Cardiac muscle cell (in vitro differentiated cells and primary cell): ENCODE results near the gene WDR82. TPM values are rescaled to one million over a fixed set of nuclear protein-coding genes. Genes with fewer than 3 reads are reported as not detected.

Source experiments
- DNase-seq, 2 donors: peaks; one replicate each; pipeline versions ENCODE4 v3.0.0 to v3.0.0-alpha.2; 2010 to 2017; ENCODE audit warnings: low read depth in 1 of 2, low spot score in 1 of 2
- H3K27ac ChIP-seq: fragments of 200-600 bp; sonication (generic); 2 replicates; pipeline ENCODE4 v1.5.1; 2016
- H3K27me3 ChIP-seq: fragments of 200-600 bp; sonication (generic); 2 replicates; pipeline ENCODE4 v1.6.0; 2016; ENCODE audit warnings: control low read depth
- H3K36me3 ChIP-seq: fragments of 200-600 bp; sonication (generic); 2 replicates; pipeline ENCODE4 v1.5.1; 2016; ENCODE audit warnings: control low read depth
- H3K4me1 ChIP-seq: fragments of 200-600 bp; sonication (generic); 2 replicates; pipeline ENCODE4 v1.8.1; 2017; ENCODE audit warnings: low read depth, mild to moderate bottlenecking, mixed run types
- H3K4me3 ChIP-seq: fragments of 200-600 bp; sonication (generic); 2 replicates; pipeline ENCODE4 v1.5.1; 2016; ENCODE audit warnings: mild to moderate bottlenecking
- H3K9me3 ChIP-seq: fragments of 200-600 bp; sonication (generic); 2 replicates; pipeline ENCODE4 v1.5.1; 2017; ENCODE audit warnings: low read depth, mild to moderate bottlenecking, control low read depth
- polyA plus RNA-seq: library from polyadenylated mRNA; unstranded; fragments of >200 nt; fragmentation: Nextera tagmentation; extraction: Ambion mirVana; gene quantifications from 2 replicates; pipeline ENCODE4 v1.2.1, GENCODE V29; 2016
- total RNA-seq: library from RNA; depleted of rRNA; stranded (reverse); fragments of >200 nt; gene quantifications from 2 replicates; pipeline ENCODE4 v1.2.3, GENCODE V29; 2016
- TF ChIP-seq, protein P1 (sequence below): IDR thresholded peaks from 2 replicates; pipeline ENCODE4 v1.5.1; 2012; ENCODE audit warnings: low read depth, mild to moderate bottlenecking, low read length

The WDR82 gene
- total and polyA plus RNA-seq, 2 experiments from 2014 or later: 30.7 to 35.4 TPM

- DNase-seq: no peak
- Histone ChIP-seq H3K36me3 (no peaks in the 10 kb centered on the region), H3K27ac (no peak overlapping the region), H3K27me3 (no peaks in the 10 kb centered on the region), H3K4me3 (no peak overlapping the region), H3K9me3 (no peaks in the 10 kb centered on the region), H3K4me1 (peaks cover 5% of the 10 kb centered on the region)
- TF ChIP-seq, protein P1, sequence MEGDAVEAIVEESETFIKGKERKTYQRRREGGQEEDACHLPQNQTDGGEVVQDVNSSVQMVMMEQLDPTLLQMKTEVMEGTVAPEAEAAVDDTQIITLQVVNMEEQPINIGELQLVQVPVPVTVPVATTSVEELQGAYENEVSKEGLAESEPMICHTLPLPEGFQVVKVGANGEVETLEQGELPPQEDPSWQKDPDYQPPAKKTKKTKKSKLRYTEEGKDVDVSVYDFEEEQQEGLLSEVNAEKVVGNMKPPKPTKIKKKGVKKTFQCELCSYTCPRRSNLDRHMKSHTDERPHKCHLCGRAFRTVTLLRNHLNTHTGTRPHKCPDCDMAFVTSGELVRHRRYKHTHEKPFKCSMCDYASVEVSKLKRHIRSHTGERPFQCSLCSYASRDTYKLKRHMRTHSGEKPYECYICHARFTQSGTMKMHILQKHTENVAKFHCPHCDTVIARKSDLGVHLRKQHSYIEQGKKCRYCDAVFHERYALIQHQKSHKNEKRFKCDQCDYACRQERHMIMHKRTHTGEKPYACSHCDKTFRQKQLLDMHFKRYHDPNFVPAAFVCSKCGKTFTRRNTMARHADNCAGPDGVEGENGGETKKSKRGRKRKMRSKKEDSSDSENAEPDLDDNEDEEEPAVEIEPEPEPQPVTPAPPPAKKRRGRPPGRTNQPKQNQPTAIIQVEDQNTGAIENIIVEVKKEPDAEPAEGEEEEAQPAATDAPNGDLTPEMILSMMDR: no peak
Observed at GRCh38 chr3:52221563-52222318, 56.7 kb downstream of the WDR82 start.

GRCh38 chr3:52221141-52221562 lies 57.3 kb downstream of the WDR82 start:
- H3K4me3 ChIP-seq: no peak overlapping the region
- DNase-seq: no peak
- H3K27me3 ChIP-seq: no peaks in the 10 kb centered on the region
- H3K4me1 ChIP-seq: peaks cover 5% of the 10 kb centered on the region
- TF ChIP-seq, protein P1: no peak
- H3K9me3 ChIP-seq: no peaks in the 10 kb centered on the region
- H3K27ac ChIP-seq: no peak overlapping the region
- no peaks in the 10 kb centered on the region for H3K36me3 ChIP-seq

DNA sequence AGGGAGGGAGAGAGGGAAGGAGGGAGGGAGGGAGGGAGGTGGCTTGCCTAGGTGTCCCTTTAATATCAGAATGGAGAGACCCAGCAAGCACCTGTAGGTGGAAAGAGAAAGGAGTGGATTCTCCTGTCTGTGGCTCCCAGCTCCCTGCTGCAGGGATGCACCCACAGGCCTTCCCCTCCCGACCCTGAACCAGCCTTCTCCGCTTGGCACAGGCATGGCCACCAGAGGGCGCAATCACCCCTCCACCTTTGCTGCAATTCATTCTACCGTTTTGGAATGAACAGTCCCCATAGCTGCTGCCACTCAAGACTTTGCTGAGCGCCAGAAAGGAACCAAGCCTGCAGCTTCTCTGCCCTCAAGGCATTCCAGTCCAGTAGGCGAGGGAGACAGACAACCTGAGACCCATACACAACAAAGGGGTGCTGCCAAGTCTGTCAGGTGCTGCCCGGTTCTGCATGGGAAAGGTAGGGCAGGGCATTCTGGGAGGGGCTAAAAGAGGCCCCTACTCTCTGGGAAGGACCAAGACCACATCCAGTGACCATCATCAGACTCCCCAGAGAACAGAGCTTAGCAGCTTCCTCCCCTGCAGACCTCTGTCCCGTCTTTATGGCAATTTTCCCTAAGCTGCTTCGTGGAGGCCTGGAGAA lies 57.9 kb downstream of the WDR82 start:
- no peaks in the 10 kb centered on the region for H3K27me3 ChIP-seq
- no peak overlapping the region for H3K27ac ChIP-seq
- peaks cover 1% of the 10 kb centered on the region for H3K36me3 ChIP-seq
- peaks cover 5% of the 10 kb centered on the region for H3K4me1 ChIP-seq
- H3K9me3 ChIP-seq: no peaks in the 10 kb centered on the region
- TF ChIP-seq, protein P1: peak; percentile 95
- DNase-seq: peak; percentile 84 to 87
- H3K4me3 ChIP-seq: no peak overlapping the region

DNA sequence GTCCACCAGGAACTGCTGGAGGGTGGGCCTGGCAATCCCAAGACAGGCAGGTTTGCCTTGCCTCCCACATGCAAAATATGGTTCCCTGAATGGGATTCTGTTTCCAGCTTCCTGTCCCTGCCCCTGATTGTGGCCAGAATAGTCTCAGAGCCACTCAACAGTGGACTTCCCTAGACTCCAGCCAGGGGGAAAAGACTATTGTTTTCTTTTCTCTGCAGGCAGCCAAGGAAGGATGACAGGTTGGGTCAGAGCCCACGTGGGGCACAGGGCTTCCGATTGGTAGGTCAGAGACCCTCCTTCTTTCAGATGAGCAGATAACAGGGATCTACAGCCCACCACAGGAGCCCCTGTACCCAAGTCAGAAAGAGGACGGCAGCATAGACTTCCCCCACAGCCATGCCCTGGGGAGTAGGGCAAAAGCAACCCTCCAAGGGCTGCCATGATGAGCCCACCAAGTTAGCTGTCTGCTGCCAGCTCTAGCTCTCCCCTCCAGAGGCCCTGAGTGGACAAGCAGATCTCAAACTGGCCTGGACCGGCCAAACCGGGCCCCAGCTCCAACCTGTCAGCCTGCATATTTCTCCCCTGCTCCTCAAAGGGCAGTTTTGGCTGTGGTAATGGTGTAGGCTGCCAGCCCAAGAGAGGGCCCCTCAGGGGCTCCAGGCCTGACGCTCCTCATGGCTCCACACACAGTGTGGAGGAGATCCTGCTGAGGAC lies 59.4 kb downstream of the WDR82 start:
- Histone ChIP-seq H3K27me3 (no peaks in the 10 kb centered on the region), H3K27ac (peak overlapping the region; percentile 57), H3K4me1 (peaks cover 5% of the 10 kb centered on the region), H3K4me3 (no peak overlapping the region), H3K9me3 (no peaks in the 10 kb centered on the region), H3K36me3 (peaks cover 13% of the 10 kb centered on the region)
- TF ChIP-seq, protein P1: no peak
- no peak for DNase-seq

DNA sequence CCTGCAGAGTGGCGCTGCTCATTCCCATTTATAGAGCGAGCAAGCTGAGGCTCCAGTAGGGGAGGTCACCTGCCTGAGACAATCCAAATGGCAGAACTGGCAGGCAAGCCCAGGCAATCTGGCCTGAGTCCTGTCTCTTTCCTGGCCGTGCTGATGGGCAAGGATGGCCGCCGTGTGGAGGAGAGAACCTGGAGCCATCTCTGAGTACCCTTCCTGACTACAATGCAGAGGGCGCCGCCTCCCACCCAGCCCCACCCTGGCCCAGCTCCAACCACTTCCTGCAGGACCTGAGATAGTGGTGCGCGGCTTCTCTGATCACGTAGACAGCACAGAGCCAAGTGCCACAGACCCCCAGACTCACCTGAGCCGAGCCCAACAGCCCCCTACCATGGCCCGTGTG lies 60.0 kb downstream of the WDR82 start:
- Histone ChIP-seq H3K36me3 (peaks cover 19% of the 10 kb centered on the region), H3K27ac (no peak overlapping the region)
- no peak for DNase-seq

More for the DNA sequence above, 60.0 kb downstream of the WDR82 start:
- H3K27me3 ChIP-seq: no peaks in the 10 kb centered on the region
- peaks cover 5% of the 10 kb centered on the region for H3K4me1 ChIP-seq
- TF ChIP-seq, protein P1: no peak
- no peak overlapping the region for H3K4me3 ChIP-seq
- no peaks in the 10 kb centered on the region for H3K9me3 ChIP-seq
